ENCODE results near the gene BRF1.

GRCh38 chr14:105248368-105249181, 52.2 kb downstream of the BRF1 start, which contains the start of gene BTBD6:
- TF ChIP-seq CTCF (conservative IDR thresholded peaks at IDR 0.05; ENCODE audit: low read depth, low read length): no peak
- TF ChIP-seq EZH2 (IDR thresholded peaks at IDR 0.05; ENCODE audit: borderline replicate concordance, low read depth, low read length, poor library complexity, severe bottlenecking): no peak

All from A673 (cell line).